GM19023 (cell line): ENCODE measurements around the gene KCNA4.
"Not testable (repeated sequence)": the region's sequence is repeated elsewhere in the genome, so short reads cannot be mapped to it uniquely, and the experiment has no call there.

Experiments
- ATAC-seq: cut with Tn5 transposase; IDR thresholded peaks from one replicate; pipeline ENCODE4 v1.9.1; 2021; ENCODE audit warnings: mild to moderate bottlenecking, moderate library complexity; ENCODE audit not compliant: unreplicated experiment

KCNA4 gene

DNA sequence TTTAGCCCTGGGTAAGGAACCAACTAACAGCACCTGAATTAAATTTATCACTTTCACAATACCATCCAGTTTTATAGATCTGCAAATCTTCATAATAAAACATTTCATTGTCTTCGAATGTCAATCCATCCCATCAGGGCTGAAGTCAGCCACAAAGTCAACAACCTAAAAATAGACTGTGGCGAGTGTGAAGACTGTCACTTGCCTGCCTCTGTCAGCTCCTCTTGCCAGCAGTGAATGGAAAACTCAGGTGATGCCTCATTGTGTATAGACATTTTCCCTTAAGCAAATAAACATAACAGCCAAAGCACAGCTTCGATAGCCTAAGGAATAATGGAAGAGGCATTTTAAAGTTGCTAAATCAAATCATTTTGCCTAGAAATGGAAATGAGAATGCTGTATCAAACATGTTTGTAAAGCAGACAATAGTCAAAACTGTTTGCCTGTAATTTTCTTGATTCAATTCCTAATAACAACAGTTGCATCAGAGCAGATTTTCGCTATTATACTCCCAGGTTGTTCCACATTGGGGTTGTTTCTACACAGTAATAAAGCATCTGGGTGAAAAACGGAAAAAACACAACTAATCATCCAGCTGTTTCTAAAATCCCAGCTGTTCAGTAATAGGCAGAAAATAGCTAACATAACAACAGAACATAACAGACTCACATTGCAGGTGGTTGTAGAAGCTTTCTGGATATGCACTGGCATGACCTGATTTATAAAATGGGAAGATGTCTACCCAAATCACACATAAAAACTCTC, 15.7 kb downstream of the KCNA4 start:
- no peak for ATAC-seq

DNA sequence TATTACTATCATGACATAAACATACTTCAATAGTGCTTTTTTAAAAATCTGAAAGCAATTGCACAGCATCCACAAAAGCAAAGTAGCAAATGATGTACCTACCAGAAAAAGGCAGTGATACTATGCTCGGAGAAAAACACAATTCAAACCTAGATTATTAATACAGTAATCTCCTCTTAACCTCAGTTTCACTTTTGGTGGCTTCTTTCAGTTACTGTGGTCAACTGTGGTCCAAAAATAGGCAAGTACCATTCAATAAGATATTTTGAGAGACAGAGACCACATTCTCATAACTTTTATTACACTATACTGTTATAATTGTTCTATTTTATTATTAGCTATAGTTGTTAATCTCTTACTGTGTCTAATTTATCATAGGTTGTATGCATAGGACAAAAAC, 20.8 kb downstream of the KCNA4 start:
- no peak for ATAC-seq

DNA sequence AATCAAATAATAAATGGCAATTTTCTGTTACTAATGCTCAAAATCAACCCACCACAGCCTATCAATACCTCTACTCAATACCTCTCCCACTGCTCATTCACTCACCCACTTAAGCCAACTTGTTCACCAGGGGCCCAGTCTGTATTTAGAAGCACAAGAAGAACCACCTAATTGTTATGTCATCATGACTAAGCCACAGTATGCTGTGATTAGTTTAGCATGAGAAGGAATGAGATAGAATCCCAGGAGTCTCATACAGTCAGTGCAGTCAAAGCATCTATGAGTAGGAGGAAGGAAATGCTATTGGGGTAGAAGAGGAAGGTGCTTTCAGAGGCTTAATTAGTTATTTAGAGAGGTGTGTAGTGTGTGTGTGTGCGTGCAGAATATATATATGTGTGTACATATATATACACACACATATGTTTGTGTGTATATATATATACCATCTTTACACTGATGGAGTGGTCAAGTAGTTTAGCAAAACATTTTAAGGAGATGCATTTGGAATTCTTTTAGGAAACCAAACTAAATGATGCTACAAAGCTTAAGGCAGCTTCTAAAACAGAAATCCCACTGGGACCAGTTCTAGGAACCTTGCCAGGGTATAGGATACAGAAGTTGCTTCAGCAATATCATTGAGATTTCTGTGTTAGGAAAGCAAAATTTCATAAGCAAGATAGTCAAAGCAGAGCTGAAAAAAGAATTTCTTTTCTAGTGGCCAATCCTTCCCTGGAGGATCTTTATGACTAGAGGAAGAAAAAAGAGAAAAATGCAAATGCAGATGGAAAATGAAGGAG, 27.5 kb downstream of the KCNA4 start:
- no peak for ATAC-seq

DNA sequence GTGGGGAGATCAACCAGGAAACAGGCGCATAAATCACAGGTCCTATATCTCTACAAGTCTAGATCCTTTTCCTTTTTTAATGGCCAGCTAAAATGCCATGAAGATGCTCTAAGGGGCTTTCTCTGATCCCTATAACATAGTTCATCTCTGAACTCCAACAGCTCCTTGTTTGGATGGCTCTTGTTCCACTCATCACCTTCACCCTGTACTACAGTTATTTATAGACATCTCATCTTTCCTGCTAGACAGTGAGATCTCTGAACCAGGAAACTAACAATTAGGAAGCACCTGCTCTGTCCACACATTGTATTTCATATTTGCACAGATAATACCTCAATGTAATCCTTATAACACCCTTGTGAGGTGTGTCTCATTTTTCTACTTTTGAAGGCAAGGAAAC, 31.6 kb downstream of the KCNA4 start:
- no peak for ATAC-seq

DNA sequence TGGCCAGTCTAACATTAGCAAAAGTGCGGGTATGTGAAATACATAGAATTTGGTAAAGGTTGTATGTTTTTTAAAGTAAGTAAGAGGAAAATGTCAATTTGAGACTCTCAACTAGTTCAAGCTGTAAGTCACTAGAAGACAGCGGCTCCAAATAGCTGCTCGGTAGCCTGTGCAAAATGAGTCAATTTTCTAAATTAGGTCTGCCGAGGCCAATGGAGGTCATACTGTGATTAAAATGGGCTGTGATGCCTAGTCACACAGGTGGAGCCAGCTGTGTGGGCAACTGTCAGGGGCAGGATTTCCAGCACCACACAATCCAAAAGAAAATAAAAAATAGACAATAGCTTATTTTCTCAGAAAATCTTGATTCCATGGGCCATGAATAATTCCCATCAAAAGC, 32.3 kb downstream of the KCNA4 start:
- no peak for ATAC-seq

DNA sequence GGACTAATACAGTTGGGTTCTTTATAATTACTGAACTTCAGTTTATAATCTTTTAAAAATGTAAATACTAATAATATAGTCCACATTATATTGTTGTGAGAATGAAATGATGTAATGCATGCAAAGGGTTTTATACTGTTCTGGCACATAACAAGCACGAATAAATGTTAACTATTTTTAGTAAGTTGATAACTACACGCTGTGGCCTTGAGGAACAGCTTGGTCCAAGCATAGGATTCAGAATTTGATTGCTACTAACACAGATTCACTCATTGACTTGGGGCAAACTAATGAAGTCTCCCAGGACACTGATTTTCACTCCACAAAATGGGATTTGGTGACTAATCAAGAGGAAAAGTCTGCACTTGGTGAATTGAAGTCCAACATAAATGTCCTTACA, 38.3 kb downstream of the KCNA4 start:
- ATAC-seq, result no peak

DNA sequence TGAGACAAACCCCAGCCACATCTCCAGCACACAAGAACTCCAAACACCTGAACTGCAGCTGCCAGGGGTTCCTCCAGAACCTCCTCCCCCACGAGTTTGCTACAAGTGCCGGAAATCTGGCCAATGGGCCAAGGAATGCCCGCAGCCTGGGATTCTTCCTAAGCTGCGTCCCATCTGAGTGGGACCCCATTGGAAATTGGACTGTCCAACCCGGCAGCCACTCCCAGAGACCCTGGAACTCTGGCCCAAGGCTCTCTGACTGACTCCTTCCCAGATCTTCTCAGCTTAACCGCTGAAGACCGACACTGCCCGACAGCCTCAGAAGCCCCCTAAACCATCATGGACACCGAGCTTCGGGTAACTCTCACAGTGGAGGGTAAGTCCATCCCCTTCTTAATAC, 41.2 kb downstream of the KCNA4 start:
- ATAC-seq, result not testable (repeated sequence)

DNA sequence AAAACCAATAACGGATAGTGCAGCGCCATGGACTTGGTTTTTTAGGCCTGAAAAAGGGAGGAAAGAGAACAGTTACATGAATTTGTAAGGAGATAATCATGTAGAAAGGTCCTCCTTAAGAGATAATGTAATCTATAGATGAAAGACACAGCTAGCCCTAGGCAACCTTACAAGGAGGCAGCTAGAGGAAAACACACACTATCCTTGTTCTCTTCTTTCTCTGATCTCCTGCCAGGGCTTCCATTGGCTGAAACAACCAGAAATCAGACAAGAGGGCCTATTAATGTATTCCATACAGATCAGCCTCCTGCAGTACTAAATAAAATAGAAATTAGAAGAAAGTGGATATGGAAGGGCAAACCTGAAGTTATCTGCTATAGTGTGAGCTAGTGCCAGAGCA, 53.0 kb downstream of the KCNA4 start:
- ATAC-seq, result no peak

DNA sequence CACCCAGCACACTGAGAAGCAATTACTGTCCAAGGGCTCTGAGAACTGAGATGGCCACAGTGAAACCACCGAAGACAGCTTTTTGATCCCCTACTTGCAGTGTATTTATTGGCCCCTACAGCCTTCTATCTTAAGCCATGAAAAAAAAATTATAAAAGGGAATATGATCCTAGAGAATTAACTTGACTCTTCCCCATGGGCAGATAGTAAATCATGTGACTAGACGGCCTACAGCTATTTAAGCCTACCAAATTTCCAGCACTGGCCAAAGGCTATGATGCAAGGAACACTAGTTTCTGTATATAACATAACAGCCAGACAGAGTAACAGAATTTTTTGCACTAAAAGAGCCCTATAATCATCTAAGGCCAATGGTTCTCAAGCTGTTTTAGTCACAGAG, 53.8 kb downstream of the KCNA4 start:
- no peak for ATAC-seq

DNA sequence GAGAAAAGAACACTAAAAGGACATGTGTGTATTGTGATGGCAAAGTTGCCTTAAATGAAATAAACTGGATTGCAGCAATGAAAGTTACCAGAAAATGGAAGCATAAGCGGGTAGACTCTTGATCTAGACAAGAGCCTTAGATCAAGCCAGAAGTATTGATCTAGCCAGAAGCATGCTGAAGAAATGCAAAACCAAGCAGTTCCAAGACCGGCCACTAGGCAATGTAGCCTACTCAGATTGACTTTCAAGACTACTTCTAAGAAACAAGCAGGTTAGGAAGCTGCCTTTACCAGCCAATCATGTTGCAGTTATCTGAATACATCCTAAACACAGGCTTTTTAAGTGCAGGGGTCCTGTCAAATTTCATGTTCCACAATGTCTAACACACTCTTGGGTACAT, 54.6 kb downstream of the KCNA4 start:
- peak; percentile 70 for ATAC-seq
